T-helper 1 cell (primary cell): ENCODE data around the gene VWF.
A peak's percentile ranks its signal among the peaks of the same experiment; 100 is the strongest.

Experiments
- DNase-seq, 5 donors: peaks; one replicate each; pipeline ENCODE4 v3.0.0-alpha.2; 2012 to 2020

Gene VWF

DNA sequence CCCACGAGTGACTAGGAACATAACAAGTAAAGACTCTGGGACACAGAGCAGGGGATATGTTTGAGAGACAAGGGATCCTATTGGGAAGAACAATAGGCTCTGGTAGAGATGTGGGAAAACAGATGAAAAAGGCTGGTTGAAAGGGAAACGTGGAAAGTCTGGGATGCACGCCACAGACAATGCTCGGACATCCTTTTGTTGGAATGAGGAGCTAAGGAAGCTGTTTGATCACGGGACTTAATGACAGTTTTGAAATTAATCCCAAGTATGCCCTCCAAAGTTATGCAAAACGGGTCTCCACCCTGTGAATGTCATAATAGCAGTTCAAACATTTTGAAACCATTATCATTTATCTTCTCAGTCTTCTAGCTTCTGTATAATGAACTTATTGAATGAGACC, 147.8 kb downstream of the VWF start:
- DNase-seq = no peak

DNA sequence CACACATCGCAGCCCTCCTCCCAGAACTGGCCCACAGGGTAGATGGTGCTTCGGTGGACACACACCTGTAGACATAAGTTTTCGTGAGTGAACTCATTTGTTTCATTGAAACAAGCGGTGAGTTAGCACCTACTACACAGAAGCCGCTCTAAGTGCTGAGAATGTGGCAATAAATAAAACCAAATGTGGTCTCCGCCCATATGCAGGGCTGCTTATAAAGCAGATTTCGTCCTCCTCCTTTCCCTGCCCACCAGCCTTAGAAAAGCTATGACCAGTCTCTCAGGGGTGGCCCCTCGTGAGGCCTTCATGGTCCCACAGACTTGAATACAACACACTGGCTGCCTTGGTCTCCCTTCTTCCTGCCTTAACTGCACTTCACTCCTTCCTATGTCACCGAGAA, 148.3 kb downstream of the VWF start:
- DNase-seq = no peak

DNA sequence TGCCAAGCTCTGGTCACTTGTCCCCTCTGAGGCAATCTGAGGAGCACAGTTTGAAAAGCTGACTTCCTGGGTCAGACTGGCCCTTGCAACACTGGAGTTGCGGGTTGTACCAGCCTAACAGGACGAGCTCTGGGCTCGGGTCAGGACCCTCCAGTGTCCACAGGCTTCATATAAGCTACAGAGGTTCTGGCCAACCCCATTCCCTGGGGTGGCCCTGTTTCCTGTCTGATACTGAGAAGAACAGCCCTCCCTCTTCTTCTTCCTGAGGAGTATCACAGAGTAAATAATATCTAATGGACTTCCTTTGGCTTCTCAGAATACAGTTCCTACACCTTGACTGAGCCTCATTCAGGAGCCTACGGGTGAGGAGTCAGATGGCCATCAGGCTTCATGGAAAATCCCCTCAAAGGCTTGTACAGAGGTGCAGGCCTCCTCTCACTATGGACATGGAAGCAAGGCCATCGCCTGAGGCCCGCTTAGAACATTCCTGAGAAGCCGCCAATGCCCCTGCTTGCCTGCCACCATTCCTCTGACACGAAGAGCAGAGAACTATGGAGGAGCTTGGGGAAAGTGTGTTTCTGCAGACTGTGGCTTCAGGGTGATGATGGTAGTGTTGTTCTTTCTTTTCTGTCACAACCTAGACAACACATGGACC, 150.9 kb downstream of the VWF start:
- DNase-seq = no peak

DNA sequence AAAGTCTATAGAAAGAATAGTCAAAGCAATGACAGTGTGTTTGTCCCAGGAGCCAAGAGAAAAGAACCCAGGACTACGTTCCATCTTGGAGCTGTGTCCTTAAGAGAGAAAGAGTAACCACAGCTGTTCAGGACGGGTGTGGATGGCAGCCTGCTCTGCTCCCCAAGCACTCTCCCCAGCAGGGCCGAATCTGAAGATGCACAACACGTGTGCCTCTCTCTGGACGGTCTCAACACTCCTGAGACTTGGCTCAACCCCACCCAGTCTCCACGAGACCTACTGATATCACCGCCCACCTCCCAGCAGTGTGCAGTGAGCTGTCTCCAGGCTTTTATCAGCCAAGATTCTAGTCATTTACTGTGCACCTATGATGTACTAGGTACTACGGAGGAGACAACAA, 152.1 kb downstream of the VWF start:
- no peak for DNase-seq

DNA sequence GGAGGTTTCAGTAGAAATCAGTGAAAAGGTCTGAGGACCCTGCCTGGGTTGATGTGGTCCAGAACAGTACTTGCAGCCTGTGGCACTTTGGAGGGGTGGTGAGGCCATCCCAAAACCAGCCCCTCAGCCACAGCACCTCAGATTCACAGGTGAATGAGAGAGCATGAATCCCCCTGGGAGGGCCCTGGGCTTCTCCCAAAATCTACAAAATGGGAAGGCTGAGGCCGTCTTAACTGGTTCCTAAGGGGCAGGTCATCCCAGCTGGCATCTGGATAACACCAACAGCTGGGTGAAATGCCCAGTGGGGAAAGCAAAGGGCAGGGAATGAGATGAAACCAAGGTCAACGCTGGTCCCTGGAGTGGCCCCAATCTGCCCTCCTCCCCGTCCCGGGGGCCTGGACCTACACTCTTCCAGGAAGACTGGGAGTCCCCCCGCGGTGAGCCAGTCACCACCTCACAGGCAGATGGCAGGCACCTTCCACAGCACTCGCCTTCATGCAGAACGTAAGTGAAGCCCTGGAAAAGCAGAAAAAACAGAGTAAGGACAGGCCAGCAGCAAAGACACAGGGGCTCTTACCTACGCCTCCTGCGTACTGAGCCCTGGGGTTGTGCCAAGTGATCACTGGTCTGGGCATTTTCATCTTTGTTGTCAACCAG, 153.1 kb downstream of the VWF start:
- no peak for DNase-seq

DNA sequence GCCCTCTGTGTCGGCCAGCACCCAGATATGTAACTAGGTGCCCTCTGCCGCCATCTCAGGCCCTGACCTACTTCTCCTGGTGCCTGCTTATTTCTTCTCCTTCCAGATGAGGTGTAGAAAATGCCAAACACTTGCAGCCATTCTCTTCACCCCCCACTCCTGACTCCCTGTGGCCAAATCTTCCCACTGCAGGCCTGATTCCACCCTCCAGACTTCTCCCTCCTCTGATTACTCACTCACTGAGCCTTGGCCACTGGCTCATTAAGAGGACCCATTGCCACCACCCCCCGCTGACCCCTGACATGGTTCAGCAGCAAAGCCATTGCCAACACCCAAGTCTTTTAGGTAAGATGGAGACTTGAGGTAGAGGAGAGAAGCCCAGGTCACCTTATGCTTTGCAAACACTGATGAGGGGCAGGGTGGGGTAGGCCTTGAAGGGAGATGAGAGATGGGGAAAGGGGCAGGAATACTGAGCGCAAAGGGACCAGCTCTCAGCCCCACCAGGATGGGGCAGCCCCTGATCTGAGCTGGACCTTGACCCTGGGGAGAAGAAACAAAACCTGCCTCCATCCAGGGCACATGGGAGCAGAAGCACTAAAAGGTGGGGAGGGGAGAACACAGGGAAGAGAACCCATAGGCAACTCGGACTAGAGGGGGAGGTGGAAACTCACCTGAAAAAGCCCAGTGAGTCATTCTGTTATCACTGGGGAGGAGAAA, 154.3 kb downstream of the VWF start:
- no peak for DNase-seq

DNA sequence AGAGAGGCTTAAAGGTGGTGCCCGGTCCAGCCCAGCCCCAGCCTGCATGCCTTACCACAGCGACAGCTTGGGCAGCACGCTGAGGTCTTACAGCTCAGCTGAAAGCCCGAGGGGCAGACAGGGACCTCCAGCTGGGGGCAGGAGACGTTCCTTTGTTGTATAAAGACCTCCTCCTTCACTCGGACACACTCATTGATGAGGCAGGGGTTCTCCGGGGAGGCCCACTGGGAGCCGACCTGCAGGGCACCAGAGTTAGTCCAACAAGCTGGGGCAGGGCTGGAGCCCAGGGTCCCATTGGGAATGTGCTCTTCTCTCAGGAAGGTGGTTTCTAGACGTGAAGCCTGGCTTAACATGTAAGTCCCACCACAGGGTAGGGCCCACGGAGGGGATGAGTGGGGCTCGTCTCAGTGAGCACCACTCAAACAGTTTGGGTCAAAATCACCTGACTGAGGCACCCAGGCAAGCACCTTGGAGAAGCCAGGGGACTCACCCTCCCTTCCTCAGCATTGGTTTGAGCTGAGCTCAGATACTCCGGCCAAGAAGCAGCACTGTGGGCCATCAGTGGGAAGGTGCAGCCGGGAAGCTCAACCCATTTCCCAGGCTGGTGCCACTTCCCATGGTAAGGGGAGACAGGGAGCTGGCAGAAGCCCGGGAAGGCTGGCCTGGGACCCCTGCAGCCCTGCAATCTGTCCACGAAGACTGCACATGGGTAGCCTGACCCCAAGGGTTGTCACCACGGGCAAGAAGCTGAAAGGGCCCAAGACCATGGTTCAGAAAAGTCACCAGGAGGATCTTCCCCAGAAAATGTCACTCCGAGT, 155.1 kb downstream of the VWF start:
- no peak for DNase-seq

DNA sequence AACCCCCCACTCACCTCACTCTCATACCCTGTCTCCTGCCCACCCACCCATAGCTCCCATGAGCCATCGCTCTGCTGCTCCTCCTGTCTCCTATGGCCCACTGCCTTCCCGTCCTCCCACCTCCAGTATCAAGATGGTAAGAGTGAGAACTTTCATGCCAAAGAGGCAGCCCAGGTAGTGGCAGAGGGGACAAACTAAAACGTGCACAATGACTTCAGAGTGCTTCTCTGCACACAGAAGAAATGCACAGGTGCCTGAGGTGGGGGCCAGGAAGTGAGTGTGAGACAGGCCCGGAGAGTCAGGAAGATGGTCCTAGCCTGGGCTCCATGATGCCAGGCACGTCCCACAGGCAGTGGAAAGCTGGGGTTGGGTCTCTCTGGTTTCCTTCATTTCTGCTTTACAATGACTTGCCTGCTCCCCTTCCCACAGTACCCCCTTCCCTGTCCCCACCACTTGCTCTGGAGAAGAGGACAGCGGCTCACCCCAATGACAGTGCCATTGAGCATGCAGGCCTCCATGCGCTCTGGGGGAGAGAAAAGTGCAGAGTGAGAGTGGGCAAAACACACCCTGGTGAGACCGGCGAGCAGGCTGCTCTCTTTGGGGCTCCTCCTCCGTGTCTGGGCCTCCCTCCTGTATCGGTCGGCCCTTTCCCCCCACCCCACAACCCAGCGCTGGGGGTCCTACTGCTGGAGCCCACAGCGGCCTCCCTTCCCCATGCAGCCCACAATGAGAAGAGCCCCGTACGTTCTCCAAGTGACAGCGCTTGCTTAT, 156.6 kb downstream of the VWF start:
- DNase-seq = no peak

DNA sequence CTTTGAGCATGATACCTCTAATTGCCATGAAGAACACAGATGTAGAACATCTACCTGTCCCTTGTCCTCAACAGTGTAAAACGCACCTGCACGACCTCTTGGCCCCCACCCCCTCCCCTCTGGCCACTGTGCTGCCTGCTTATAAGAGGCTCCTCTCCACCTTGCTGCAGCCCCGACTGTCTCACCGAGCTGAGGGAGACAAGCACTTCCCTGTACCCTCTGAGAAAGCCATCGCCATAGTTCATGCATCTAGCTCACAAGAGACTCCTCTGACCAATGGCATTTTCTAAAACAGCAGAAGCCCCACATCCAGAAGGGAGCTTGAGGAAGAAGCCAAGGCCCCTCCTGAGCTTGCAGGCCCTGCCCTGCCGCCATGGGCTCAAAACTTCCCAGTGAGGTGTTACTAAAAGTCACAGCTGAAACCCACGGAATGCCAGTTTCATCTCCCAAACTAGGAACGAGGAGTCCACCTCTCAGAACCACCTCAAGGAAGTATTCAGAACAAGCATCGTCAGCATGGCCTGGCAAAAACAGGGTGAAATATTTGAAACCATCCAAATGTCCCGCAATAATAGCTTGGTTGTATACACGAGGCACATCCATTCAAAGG, 157.9 kb downstream of the VWF start:
- DNase-seq = no peak

DNA sequence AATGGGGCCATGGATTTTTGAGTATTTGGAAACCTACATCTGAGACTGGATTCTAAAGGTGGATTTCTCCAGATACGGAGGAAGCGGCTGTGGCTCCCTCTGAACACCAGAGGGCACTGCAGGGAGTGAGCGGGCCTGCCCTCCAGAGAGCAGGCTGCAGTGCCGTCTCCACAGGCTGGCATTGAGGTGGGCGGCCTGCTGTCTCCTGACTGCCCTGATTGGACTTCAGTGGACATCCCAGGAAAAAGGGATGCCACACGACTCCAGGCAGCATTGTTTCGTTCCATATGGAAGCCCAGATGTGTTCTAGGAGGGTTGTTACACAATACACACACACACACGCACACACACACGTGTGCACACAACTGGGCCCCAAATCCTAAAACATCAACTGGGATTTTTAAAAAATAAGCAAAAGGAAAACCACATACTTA, 158.5 kb downstream of the VWF start:
- DNase-seq = peak in 3 of 5 donors; percentile 18 to 33 (median 32)

DNA sequence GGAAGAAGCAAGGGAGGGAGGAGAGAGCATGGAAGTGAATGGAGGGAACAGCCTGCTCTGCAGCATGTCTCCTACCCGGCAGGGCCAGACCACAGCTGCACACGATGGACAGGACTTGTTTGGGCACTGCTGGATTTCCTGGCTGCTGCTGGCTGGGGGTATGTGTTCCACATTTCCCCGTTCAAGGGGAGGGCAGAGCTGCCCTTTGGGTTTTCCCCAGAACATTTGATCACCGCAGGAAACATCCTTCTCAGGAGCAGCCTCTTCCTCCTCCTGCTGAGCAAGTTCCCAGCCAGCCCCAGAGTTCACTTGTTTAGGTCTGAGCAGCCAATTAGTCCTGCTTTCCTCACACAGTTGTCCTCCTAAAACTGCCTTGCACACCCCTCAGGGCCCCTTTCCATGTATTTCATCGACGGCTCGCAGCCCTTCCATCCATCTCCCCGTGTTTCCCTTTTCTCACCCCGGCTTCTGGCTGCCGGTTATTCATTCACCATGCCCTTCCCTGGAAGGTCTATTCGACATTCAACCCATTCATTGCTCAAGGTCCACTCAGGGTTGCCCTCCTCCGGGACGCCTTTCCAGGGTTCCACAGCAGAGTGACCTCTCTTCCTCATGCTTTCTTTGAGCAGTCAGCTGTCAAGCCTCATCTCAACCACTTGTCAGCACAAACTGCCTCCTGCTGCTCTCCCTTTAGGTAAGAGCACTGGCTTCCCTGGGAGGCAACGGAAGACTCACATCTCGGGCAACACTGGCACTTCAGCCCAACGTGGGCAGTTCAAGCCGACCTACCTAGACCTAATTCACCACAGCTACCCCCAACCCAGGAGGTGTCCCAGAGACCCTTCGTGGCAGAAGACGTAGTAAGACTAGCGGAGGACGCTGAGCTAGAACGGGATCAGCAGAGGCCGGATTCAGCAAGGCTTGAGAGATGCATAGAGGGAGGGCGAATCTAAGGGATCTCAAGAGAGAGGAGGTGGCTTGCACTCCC, 159.3 kb downstream of the VWF start:
- DNase-seq = no peak

DNA sequence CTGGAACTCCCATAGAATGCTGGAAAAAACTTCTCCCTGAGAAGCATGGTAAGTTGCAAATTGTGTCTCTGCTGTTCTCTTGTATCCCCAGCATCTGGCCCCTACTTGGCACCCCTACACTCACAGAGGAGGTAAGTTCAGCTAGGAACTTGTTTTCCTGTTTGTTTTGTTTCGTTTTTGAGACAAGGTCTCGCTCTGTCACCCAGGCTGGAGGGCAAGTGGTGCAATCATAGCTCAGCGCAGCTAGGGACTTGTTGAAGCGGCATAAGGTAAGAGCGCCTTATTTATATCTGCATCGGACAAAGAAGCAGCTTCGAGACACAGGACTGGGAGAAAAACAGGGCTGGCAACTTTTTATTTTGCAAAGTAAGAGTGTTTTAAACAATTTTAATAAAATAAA, 161.0 kb downstream of the VWF start:
- DNase-seq = no peak

DNA sequence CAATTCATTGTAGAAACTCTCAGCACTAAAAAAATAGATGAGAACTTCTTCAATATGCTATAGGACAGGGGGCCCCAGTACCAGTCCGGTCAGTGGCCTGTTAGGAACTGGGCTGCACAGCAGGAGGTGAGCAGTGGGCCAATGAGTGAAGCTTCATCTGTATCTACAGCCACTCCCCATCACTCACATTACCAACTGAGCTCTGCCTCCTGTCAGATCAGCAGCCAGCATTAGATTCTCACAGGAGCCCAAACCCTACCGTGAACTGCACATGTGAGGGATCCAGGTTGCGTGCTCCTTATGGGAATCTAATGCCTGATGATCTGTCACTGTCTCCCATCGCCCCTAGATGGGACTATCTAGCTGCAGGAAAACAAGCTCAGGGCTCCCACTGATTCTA, 163.7 kb downstream of the VWF start:
- DNase-seq = no peak

DNA sequence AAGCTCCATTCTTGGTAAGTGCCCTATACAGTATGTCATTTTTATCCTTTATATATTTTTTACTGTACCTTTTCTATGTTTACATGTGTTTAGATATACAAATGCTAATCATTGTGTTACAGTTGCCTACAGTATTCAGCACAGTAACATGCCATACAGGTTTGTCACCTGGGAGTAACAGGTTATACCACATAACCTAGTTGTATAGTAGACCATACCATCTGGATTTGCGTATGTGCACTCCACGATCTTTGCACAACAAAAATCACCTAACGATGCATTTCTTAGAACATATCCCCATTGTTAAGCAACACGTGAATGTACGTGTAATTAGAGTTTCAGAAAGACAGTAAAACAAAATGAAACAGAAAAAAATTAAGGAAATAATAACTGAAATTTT, 167.5 kb downstream of the VWF start:
- DNase-seq = no peak

DNA sequence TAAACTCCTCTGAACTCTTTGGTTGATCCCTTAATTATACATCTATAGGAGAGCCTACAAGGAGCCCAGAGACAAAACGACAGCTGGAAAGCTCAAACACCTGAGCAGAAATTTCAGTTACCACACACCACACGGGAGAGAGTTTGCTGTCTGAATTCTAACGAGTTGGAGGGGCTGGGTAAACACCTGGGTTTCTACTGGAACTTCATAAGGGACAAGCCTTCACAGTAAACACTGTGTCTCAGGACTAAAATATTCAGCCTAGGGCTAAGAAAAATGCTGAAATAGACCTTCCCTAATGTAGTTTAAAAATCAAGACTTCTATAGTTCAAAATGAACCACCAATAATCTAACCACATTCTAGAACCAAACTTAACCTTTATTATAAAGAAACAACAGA, 169.8 kb downstream of the VWF start:
- DNase-seq = no peak

DNA sequence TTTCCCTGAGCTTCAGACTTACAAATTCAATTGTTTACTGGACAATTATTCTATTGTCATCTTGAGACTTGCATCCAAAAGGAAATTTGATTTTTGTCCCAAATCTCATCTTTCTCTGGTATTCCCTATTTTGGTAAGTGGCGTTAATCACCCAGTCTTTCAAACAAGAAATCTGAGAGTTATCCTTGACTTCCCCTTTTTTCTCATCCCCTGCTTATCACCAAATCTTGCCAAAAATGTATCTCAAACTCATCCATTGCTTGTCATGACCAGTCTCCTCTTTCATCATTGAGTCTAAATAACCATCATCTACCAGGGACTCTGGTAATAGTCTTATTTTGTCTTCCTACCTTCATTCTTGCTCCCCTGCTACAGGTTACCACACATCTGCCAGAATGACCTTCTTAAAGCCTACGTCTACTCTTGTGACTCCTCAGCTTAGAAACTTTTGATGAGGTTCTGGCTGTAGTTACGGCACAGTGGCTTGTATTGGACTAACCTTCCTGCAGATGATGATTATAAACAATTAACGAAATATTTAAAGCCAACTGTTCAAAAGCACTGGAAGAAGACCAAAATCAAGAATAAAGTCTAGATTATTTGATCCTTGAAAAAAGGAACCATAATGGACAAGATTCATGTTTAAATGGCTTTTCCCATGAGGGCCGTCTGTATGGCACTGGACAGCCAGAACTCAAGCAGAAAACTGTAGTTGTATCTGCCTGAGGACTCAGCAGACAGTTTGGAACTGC, 170.5 kb downstream of the VWF start:
- no peak for DNase-seq

DNA sequence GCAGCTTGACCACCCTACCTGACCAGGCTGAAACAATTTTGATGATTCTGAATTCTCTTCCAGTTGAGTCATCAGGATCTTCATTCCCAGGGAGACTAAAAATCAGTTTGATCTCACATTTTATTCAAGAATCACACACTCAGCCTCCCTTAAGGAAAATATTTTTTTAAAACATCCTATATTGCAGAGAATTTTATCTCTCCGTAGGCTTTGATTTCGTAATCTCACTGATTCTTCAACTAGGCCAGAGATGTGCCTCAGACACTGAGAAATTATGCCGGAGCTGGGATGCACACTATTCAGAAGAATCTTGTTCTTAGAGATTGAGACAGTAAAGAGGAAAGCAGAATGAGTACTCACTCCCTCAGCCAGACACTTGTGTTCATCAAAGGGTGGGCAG, 172.4 kb downstream of the VWF start:
- no peak for DNase-seq

DNA sequence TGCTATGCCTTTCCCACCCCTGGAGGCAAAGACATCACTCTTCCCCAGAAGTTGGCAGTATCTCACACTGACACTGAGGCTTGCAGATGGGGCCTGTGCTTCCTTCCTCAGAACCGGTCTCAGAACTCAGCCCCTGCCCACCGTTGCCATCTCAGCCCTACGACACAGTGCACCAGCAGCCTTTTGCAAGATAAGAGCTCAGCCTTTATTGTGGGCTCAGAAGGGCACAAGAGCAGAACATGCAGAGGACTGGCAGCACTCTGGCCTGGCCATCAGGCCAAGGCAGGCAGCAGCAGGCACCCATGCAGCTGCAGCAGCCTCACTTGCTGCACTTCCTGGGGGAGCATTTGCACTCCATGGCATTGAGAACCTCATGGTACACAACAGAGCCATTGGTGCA, 175.8 kb downstream of the VWF start:
- no peak for DNase-seq

DNA sequence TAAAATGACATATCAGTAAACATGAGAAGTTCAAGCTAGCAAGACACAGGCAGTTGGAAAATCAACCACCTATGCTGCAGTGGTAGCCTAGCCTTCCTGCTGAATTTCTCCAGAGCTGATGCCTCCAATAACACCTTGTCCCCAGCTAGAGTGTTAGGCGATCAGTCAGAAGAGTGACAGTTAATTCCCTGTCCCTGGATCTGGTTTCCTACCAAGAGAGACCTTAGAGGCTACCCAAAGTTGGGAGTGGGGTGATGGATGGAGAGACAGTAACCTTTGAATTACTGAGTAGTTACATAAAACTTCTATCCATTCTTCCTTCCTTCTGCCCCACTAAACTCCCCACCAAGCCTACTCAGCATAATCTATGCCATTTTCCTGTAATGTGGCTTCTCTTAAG, 177.5 kb downstream of the VWF start:
- no peak for DNase-seq

DNA sequence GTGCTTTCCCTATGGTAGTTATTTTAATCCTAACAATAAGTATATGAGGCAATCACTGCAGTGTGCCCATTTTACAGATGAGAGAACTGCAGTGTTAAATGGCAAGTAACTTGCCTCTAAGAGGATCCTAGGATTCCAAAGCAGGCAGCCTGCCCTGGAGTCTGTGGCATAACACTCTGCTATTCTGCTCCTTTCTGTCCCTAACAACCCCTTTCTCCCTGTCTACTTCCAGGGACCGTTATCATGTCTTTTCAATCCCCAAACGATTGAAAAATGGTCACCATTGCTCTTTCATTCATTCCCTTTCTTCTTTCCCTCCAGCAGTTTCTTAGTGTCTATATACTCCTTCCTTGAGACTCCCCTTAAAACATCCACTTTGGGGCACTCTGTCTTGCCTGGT, 178.1 kb downstream of the VWF start:
- no peak for DNase-seq
